HG02623 (cell line): ENCODE data around the gene ZNF646.

ENCODE experiments used
- ATAC-seq: cut with Tn5 transposase; IDR thresholded peaks from one replicate; pipeline ENCODE4 v1.9.1; 2021; ENCODE audit warnings: moderate library complexity; ENCODE audit not compliant: unreplicated experiment

Gene ZNF646

DNA sequence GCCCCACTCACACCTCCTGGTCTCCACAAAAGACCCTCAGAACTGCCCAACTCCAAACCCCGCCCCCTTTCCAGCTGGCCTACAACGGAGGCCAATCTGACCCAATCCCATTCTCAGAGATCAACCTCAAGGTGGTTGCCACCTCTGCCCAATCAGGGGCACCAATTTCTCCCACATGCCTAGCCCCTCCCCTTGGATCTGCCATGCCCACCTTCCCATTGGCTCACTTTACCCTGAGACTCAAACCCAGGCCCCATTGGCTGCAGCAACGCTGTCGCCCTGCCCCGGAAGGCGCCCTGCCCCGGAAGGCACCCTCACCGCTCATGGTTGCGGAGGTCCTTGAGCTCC, 10.8 kb upstream of the ZNF646 start:
- ATAC-seq: no peak

GRCh38 chr16:31063843-31064611, 10.2 kb upstream of the ZNF646 start:
- ATAC-seq: no peak

GRCh38 chr16:31064882-31065461, 9.2 kb upstream of the ZNF646 start:
- no peak for ATAC-seq

GRCh38 chr16:31067342-31067741, 6.9 kb upstream of the ZNF646 start:
- no peak for ATAC-seq

DNA sequence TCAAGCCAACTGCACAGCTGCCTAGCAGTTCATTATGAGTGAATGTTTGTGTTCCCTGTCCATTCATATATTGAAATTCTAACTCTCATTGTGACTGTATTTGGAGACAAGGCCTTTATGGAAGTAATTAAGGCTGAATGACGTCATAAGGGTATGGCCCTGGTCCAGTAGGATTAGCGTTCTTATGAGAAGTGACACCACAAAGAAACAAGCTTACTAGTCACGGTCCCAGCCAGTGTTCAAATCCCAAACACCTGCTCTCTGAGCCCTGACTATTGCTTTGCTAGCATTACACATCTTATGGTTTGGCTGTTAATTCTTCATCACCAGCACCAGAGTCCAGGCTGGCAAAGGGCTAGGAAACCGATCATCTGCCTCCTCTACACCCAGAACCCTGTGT, 2.4 kb upstream of the ZNF646 start:
- ATAC-seq: no peak

GRCh38 chr16:31072540-31073141, 1.6 kb upstream of the ZNF646 start:
- no peak for ATAC-seq

DNA sequence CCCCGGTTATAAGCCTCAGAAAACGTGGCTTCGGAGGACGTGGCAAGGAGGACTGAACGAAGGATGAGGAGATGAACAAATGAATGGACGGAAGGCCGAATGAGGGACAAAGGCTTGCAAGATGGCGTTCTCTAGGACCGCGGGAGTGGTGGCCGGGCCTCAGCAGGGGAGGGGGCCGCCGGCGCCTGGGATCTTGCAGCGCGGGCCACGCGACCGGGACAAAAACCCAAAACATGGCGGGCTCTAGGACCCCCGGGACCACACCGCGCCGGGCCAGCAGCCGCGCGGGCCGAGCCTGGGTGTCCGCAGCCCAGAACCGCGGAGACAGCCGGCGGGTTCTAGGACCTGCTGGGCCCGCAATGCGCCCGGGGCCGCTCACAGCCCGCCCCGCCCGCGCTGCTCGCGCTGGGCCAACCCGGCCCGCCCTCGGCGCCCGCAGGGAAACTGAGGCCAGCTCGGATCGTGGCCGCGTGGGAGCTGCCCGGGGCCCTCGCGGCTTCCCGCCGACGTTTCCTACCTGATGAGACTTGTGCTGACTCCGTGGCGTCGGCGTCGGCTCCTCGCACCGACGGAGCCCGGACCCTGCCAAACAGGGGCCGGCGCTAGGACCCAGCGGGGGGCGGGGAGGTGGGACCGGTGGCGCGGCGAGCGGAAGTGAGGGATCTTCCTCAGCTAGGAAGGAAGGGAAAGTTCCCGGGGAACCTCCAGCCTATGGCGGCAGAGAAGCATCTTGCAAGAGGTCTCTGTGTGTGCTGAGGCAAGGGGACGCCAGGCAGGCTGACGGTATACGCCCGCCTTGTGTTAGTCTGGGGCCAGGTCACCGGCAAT, 866 bp upstream of the ZNF646 start:
- peak; percentile 47 for ATAC-seq

DNA sequence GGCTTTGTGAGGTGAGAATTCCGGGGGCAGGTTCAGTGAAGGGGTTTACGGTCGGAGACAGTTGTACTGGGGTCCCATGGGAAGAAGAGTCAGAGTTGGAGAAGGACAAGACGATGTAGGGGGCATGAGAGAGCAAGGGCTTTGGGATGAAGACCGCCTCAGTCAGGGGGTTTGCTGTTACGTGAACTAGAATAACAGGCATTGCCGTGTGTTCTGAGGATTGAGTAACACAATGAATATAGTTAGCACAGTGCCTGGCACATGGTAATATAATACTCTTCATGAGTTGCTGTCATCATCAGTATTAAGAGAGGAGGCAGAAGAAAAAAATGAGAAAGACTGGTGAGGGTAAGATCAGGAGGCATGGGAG, 577 bp downstream of the ZNF646 start:
- ATAC-seq: no peak

- no peak for ATAC-seq
Observed at GRCh38 chr16:31076319-31076718, 2.1 kb downstream of the ZNF646 start.

- no peak for ATAC-seq
Observed at GRCh38 chr16:31077024-31077423, 2.8 kb downstream of the ZNF646 start.

DNA sequence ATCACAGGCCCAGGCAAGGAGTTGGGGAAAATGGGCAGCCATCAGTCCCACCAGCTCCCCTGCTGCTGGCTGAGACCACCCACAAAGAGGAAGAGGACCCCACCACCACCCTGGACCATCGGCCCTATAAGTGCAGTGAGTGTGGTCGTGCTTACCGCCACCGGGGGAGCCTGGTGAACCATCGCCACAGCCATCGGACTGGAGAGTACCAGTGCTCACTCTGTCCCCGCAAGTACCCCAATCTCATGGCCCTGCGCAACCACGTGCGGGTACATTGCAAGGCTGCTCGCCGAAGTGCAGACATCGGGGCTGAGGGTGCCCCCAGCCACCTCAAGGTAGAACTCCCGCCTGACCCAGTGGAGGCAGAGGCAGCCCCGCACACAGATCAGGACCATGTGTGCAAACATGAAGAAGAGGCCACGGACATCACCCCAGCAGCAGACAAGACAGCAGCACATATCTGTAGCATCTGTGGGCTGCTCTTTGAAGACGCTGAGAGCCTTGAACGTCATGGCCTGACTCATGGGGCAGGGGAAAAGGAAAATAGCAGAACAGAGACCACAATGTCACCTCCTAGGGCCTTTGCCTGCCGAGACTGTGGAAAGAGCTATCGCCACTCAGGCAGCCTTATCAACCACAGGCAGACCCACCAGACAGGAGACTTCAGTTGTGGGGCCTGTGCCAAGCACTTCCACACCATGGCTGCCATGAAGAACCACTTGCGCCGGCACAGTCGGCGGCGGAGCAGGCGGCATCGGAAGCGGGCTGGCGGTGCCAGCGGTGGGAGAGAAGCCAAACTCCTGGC, 3.6 kb downstream of the ZNF646 start:
- ATAC-seq: no peak

DNA sequence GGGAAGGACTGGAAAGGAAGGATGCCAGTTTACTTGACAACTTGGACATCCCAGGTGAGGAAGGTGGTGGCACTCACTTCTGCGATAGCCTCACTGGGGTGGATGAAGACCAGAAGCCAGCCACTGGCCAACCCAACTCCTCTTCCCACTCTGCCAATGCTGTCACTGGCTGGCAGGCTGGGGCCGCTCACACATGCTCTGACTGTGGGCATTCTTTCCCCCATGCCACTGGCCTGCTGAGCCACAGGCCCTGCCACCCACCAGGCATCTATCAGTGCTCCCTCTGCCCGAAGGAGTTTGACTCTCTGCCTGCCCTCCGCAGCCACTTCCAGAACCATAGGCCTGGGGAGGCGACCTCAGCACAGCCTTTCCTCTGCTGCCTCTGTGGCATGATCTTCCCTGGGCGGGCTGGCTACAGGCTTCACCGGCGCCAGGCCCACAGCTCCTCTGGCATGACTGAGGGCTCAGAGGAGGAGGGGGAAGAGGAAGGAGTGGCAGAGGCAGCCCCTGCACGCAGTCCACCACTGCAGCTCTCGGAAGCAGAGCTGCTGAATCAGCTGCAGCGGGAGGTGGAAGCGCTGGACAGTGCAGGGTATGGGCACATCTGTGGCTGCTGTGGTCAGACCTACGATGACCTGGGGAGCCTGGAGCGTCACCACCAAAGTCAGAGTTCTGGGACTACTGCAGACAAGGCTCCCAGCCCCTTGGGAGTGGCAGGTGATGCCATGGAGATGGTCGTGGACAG, 4.5 kb downstream of the ZNF646 start:
- no peak for ATAC-seq

- ATAC-seq: no peak
Observed at GRCh38 chr16:31079342-31079944, 5.2 kb downstream of the ZNF646 start.

DNA sequence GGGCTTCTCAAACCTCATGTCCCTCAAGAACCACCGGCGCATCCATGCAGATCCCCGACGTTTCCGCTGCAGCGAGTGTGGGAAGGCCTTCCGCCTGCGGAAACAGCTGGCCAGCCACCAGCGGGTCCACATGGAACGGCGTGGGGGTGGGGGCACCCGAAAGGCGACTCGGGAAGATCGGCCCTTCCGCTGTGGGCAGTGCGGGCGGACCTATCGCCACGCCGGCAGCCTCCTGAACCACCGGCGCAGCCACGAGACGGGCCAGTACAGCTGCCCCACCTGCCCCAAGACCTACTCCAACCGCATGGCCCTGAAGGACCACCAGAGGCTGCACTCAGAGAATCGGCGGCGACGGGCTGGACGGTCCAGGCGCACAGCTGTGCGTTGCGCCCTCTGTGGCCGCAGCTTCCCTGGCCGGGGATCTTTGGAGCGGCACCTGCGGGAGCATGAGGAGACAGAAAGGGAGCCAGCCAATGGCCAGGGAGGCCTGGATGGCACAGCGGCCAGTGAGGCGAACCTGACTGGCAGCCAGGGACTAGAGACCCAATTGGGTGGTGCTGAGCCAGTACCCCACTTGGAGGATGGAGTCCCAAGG, 5.9 kb downstream of the ZNF646 start:
- ATAC-seq: no peak

DNA sequence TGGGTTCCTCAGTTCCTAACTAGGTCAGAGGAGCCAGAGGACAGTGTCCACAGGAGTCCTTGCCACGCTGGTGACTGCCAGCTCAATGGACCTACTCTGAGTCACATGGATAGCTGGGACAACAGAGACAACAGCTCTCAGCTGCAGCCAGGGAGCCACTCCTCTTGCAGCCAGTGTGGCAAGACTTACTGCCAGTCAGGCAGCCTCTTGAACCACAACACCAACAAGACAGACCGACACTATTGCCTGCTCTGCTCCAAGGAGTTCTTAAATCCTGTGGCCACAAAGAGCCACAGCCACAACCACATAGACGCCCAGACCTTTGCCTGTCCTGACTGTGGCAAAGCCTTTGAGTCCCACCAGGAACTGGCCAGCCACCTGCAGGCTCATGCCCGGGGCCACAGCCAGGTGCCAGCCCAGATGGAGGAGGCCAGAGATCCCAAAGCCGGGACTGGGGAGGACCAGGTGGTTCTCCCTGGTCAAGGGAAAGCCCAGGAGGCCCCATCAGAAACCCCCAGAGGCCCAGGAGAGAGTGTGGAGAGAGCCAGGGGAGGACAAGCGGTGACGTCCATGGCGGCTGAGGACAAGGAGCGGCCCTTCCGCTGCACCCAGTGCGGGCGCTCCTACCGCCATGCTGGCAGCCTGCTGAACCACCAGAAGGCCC, 6.7 kb downstream of the ZNF646 start:
- no peak for ATAC-seq

GRCh38 chr16:31081428-31082351, 7.5 kb downstream of the ZNF646 start:
- no peak for ATAC-seq

DNA sequence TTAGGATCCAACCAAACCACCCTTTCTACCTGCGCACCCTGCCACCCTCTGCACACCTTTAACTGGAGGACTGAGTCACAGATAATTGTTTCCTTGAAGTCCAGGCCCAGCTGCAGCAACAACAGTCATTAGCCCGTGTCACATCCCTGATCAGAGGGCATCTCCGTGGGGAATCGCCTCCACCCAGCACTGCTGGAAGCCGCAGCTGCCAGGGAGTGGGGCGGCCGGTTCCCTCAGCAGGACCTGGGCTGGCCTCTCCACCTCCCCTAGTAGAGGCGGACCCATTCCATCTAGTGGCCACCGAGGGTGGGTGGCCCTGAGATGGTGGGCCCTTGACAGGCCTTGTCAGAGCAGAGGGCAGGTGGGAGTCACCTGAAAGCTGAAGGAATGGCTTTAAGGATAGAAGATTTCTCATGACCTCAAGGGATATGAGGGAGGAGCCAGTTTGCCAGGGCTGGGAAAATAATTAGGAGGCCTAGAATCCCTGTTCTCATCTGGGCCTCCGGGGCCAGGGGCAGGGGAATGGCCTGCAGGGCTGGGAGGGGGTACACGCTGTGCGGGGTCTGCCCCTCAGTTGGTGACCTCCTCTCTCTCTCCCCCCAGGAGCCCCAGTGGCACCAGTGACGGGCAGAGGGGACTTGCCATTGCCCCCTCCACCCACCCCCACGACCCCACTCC, 8.3 kb downstream of the ZNF646 start:
- ATAC-seq: no peak
